ENCODE measurements around the gene MACROD2.

- TF ChIP-seq POLR2A (IDR thresholded peaks at IDR 0.05), result no peak
- TF ChIP-seq, protein P1, sequence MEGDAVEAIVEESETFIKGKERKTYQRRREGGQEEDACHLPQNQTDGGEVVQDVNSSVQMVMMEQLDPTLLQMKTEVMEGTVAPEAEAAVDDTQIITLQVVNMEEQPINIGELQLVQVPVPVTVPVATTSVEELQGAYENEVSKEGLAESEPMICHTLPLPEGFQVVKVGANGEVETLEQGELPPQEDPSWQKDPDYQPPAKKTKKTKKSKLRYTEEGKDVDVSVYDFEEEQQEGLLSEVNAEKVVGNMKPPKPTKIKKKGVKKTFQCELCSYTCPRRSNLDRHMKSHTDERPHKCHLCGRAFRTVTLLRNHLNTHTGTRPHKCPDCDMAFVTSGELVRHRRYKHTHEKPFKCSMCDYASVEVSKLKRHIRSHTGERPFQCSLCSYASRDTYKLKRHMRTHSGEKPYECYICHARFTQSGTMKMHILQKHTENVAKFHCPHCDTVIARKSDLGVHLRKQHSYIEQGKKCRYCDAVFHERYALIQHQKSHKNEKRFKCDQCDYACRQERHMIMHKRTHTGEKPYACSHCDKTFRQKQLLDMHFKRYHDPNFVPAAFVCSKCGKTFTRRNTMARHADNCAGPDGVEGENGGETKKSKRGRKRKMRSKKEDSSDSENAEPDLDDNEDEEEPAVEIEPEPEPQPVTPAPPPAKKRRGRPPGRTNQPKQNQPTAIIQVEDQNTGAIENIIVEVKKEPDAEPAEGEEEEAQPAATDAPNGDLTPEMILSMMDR (IDR thresholded peaks at IDR 0.05), result no peak
These were observed 315.8 kb downstream of the MACROD2 start for GRCh38 chr20:14310977-14311627.
